ENCODE measurements around the gene HJV.

- TF ChIP-seq POLR2A (IDR thresholded peaks at IDR 0.05) (no peak), CTCF (IDR thresholded peaks at IDR 0.05 in 4 of 5, conservative IDR thresholded peaks at IDR 0.05 in 1 of 5) (no peak)
These were observed 19.8 kb downstream of the HJV start for GRCh38 chr1:146001709-146002108.
